IMR-90 (cell line): Measurements from ENCODE around the gene C5orf58. TPM values are rescaled to one million over a fixed set of nuclear protein-coding genes. Genes with fewer than 3 reads are reported as not detected.

ENCODE experiments used
- ATAC-seq: fragments of 200-7000 bp; cut with Tn5 transposase; 2 replicates; pipeline ENCODE4 v1.9.1; 2020; ENCODE audit warnings: low read depth, mild to moderate bottlenecking, moderate library complexity
- BruUV-seq: library from RNA; stranded (reverse); fragments of 400-500 nt; replicated peaks from 2 replicates; lab custom pipeline; 2021; lab: Mats Ljungman, UMichigan
- CTCF ChIA-PET: fragments of 300-600 bp; formaldehyde crosslinking; extraction: SDS; loops from one replicate; lab custom pipeline; 2021; ENCODE audit warnings: antibody characterized with exemption; lab: Yijun Ruan, JAX
- POLR2A ChIA-PET: fragments of 300-600 bp; sonication (Branson Sonifier 250); formaldehyde crosslinking; loops from one replicate; lab custom pipeline; 2022; ENCODE audit warnings: antibody characterized with exemption; ENCODE audit not compliant: unreplicated experiment; lab: Charles Lee
- DNase-seq: peaks from one replicate; pipeline ENCODE4 v3.0.0; 2013
- H2AFZ ChIP-seq: replicated peaks from 2 replicates; pipeline ENCODE3; 2013; ENCODE audit warnings: low read length, mild to moderate bottlenecking; ENCODE audit not compliant: poor library complexity
- H2AK5ac ChIP-seq: 2 replicates; pipeline ENCODE4 v1.6.1; 2013; ENCODE audit warnings: low read depth, low read length, inconsistent platforms
- H2AK9ac ChIP-seq: replicated peaks from 2 replicates; pipeline ENCODE3; 2013; ENCODE audit warnings: mild to moderate bottlenecking, low read depth, low read length, moderate library complexity; ENCODE audit not compliant: poor library complexity
- H2BK120ac ChIP-seq: 2 replicates; pipeline ENCODE4 v1.6.1; 2013; ENCODE audit warnings: low read depth, low read length, inconsistent platforms
- H2BK15ac ChIP-seq: 3 replicates; pipeline ENCODE4 v1.6.1; 2013; ENCODE audit warnings: low read depth, low read length, inconsistent platforms
- H2BK20ac ChIP-seq: 2 replicates; pipeline ENCODE4 v1.6.1; 2013; ENCODE audit warnings: low read depth, mild to moderate bottlenecking, inconsistent platforms, low read length, moderate library complexity
- H2BK5ac ChIP-seq: 2 replicates; pipeline ENCODE4 v1.6.1; 2013; ENCODE audit warnings: mild to moderate bottlenecking, low read depth, low read length, inconsistent platforms; ENCODE audit not compliant: poor library complexity, severe bottlenecking
- H3K14ac ChIP-seq: replicated peaks from 2 replicates; pipeline ENCODE4 v1.6.1; 2013; ENCODE audit warnings: low read depth, low read length, inconsistent platforms
- H3K18ac ChIP-seq: 2 replicates; pipeline ENCODE4 v1.6.1; 2013; ENCODE audit warnings: low read depth, low read length, control low read depth
- H3K23ac ChIP-seq: 2 replicates; pipeline ENCODE4 v1.6.1; 2013; ENCODE audit warnings: low read depth, low read length, inconsistent platforms
- H3K27ac ChIP-seq: 2 replicates; pipeline ENCODE4 v1.5.1; 2013; ENCODE audit warnings: mild to moderate bottlenecking, control low read depth, low read length; ENCODE audit not compliant: insufficient read depth
- H3K27me3 ChIP-seq: 2 replicates; pipeline ENCODE4 v1.6.1; 2013; ENCODE audit warnings: low read length; ENCODE audit not compliant: control insufficient read depth, insufficient read depth
- H3K36me3 ChIP-seq: 2 replicates; pipeline ENCODE4 v1.6.1; 2013; ENCODE audit warnings: low read length, mixed read lengths; ENCODE audit not compliant: control insufficient read depth, insufficient read depth
- H3K4ac ChIP-seq: 2 replicates; pipeline ENCODE4 v1.6.1; 2013; ENCODE audit warnings: low read depth, low read length, inconsistent platforms
- H3K4me1 ChIP-seq: 2 replicates; pipeline ENCODE4 v1.6.1; 2013; ENCODE audit warnings: low read length, mixed read lengths; ENCODE audit not compliant: control insufficient read depth, insufficient read depth
- H3K4me2 ChIP-seq: 2 replicates; pipeline ENCODE4 v1.6.1; 2013; ENCODE audit warnings: low read depth, mild to moderate bottlenecking, control low read depth, low read length, moderate library complexity
- H3K4me3 ChIP-seq: 2 replicates; pipeline ENCODE4 v1.5.1; 2013; ENCODE audit warnings: low read depth, mild to moderate bottlenecking, control low read depth, low read length, moderate library complexity; ENCODE audit not compliant: insufficient read depth
- H3K56ac ChIP-seq: 2 replicates; pipeline ENCODE4 v1.6.1; 2013; ENCODE audit warnings: low read length, inconsistent platforms; ENCODE audit not compliant: insufficient read depth; ENCODE audit errors: extremely low read depth
- H3K79me1 ChIP-seq, 2 experiments: 2 replicates each; pipeline ENCODE4 v1.6.1; 2013; ENCODE audit warnings: low read length in 2 of 2, inconsistent platforms in 1 of 2, low read depth in 1 of 2
- H3K9ac ChIP-seq: 2 replicates; pipeline ENCODE4 v1.6.1; 2013; ENCODE audit warnings: low read depth, low read length, control low read depth
- H3K9me1 ChIP-seq: 2 replicates; pipeline ENCODE4 v1.6.1; 2013; ENCODE audit warnings: low read length, inconsistent platforms; ENCODE audit not compliant: insufficient read depth
- H3K9me3 ChIP-seq: 2 replicates; pipeline ENCODE4 v1.6.1; 2013; ENCODE audit warnings: low read length; ENCODE audit not compliant: control insufficient read depth, insufficient read depth
- H4K20me1 ChIP-seq: 2 replicates; pipeline ENCODE4 v1.6.1; 2013; ENCODE audit warnings: low read length, inconsistent platforms; ENCODE audit not compliant: insufficient read depth
- H4K5ac ChIP-seq: 2 replicates; pipeline ENCODE4 v1.6.1; 2013; ENCODE audit warnings: mild to moderate bottlenecking, low read depth, low read length, control low read depth
- H4K8ac ChIP-seq, 2 experiments: 2 replicates each; pipeline ENCODE4 v1.6.1; 2013; ENCODE audit warnings: low read depth in 2 of 2, low read length in 2 of 2, control low read depth in 1 of 2, inconsistent platforms in 1 of 2
- H4K91ac ChIP-seq: 2 replicates; pipeline ENCODE4 v1.6.1; 2013; ENCODE audit warnings: low read depth, low read length, inconsistent platforms; ENCODE audit not compliant: insufficient read depth
- BHLHE40 ChIP-seq: fragments of 150-350 bp; IDR thresholded peaks from 2 replicates; pipeline ENCODE4 v1.6.1; 2016; ENCODE audit warnings: mild to moderate bottlenecking, low read depth, low read length
- CHD1 ChIP-seq: IDR thresholded peaks from 2 replicates; pipeline ENCODE4 v1.6.1; 2012; ENCODE audit warnings: low read depth, low read length, improper control_type of control experiment
- MXI1 ChIP-seq: IDR thresholded peaks from 2 replicates; pipeline ENCODE4 v1.6.1; 2012; ENCODE audit warnings: low read depth, mild to moderate bottlenecking, low read length, moderate library complexity, borderline replicate concordance
- WGBS, 2 experiments: methylation state at CpG; one replicate each; pipeline versions ENCODE4 v1.1.5 to v1.1.7; 2013; ENCODE audit warnings: missing lambda C conversion rate in 2 of 2; ENCODE audit not compliant: insufficient read length in 1 of 2; ENCODE audit errors: extremely low coverage in 2 of 2; 5-methylcytosine and 5-hydroxymethylcytosine counted together
- dilution Hi-C: fragments of 300-500 bp; cut with HindIII; formaldehyde crosslinking; loops from one replicate; pipeline ENCODE4 v1.14.3; 2018; ENCODE audit warnings: low sequenced_read_pairs; ENCODE audit not compliant: unreplicated experiment
- in situ Hi-C: fragments of 300-500 bp; cut with MboI; formaldehyde crosslinking; loops from 3 replicates; pipeline ENCODE4 v1.14.3; 2019; ENCODE audit warnings: low sequenced_read_pairs, inconsistent platforms, mixed read lengths
- intact Hi-C: fragments of 100-400 bp; cut with micrococcal nuclease; formaldehyde crosslinking; loops from 2 replicates; pipeline ENCODE4 v1.10.0; 2022
- polyA plus RNA-seq, 3 experiments: library from polyadenylated mRNA; depleted of rRNA; stranded (reverse); fragments of >200 nt; gene quantifications; 2 replicates each; pipeline ENCODE4 v1.2.3, GENCODE V29; 2012; ENCODE audit warnings: low replicate concordance in 1 of 3
- total RNA-seq: library from RNA; depleted of rRNA; stranded (reverse); fragments of >200 nt; gene quantifications from 2 replicates; pipeline ENCODE4 v1.2.3, GENCODE V29; 2012

Gene C5orf58
- total and polyA plus RNA-seq, 2 of the 4 experiments (the other 2 are of a cell fraction) = not detected

- H2AK5ac ChIP-seq = no peak overlapping the region
- dilution Hi-C loops = no loop called here
- no peak overlapping the region for H4K91ac ChIP-seq
- WGBS, 2 experiments = 20% methylated on average over 2 of the region's 7 CpGs; no CpG with 5 or more reads in 1 of the 2 experiments
- H2AFZ ChIP-seq = no peak overlapping the region
- no peak overlapping the region for H3K4ac ChIP-seq
- in situ Hi-C loops = no loop called here
- H3K9ac ChIP-seq = no peak overlapping the region
- H3K36me3 ChIP-seq = no peaks in the 10 kb centered on the region
- no peak overlapping the region for H3K27ac ChIP-seq
- no peak overlapping the region for H2BK15ac ChIP-seq
- no peak overlapping the region for H4K5ac ChIP-seq
- H3K56ac ChIP-seq = no peak overlapping the region
- H3K18ac ChIP-seq = no peak overlapping the region
- H4K20me1 ChIP-seq = no peaks in the 10 kb centered on the region
- H2AK9ac ChIP-seq = no peak overlapping the region
- ChIA-PET POLR2A (no interaction called here), CTCF (no interaction called here)
- H2BK120ac ChIP-seq = no peak overlapping the region
- H3K4me1 ChIP-seq = no peaks in the 10 kb centered on the region
- H3K14ac ChIP-seq = no peak overlapping the region
- no peaks in the 10 kb centered on the region for H3K79me1 ChIP-seq
- no peak overlapping the region for H3K4me2 ChIP-seq
- no peak overlapping the region for H3K4me3 ChIP-seq
- no peaks in the 10 kb centered on the region for H3K9me3 ChIP-seq
- H3K9me1 ChIP-seq = no peaks in the 10 kb centered on the region
- no peak overlapping the region for H4K8ac ChIP-seq
- peaks cover 3% of the 10 kb centered on the region for H3K27me3 ChIP-seq
- intact Hi-C loops = loop anchor here (10.0 kb wide), 1 partner anchor 355 kb away; no protein-coding TSS in a partner anchor
- H3K23ac ChIP-seq = no peak overlapping the region
- no peak overlapping the region for H2BK5ac ChIP-seq
- DNase-seq = no peak
- H2BK20ac ChIP-seq = no peak overlapping the region
- no peak for ATAC-seq
- TF ChIP-seq CHD1 (no peak), BHLHE40 (no peak), MXI1 (no peak)
- no TSS peak for BruUV-seq
Measured at GRCh38 chr5:170269579-170269978, 36.8 kb downstream of the C5orf58 start.
